Fibroblast of gingiva (primary cell): ENCODE measurements around the gene TRDN.
"Not testable (repeated sequence)": the region's sequence is repeated elsewhere in the genome, so short reads cannot be mapped to it uniquely, and the experiment has no call there.

Experiments
- DNase-seq: peaks from one replicate; pipeline ENCODE4 v3.0.0-alpha.2; 2011; ENCODE audit warnings: low read depth

TRDN gene

GRCh38 chr6:123562677-123563076 is 74.1 kb downstream of the TRDN start:
- no peak for DNase-seq

- DNase-seq = no peak
These were observed 74.5 kb downstream of the TRDN start for GRCh38 chr6:123562264-123562663.

- not testable (repeated sequence) for DNase-seq
These were observed 76.9 kb downstream of the TRDN start for GRCh38 chr6:123559816-123560215.

GRCh38 chr6:123557474-123557873 is 79.3 kb downstream of the TRDN start:
- DNase-seq = not testable (repeated sequence)

GRCh38 chr6:123551939-123552707 is 84.6 kb downstream of the TRDN start:
- DNase-seq = no peak

GRCh38 chr6:123550052-123550617 is 86.6 kb downstream of the TRDN start:
- DNase-seq = no peak

- DNase-seq = no peak
These were observed 87.3 kb downstream of the TRDN start for GRCh38 chr6:123549476-123549875.

- no peak for DNase-seq
These were observed 89.4 kb downstream of the TRDN start for GRCh38 chr6:123547216-123547978.

- no peak for DNase-seq
These were observed 90.2 kb downstream of the TRDN start for GRCh38 chr6:123546537-123546936.

GRCh38 chr6:123541462-123541861 is 95.3 kb downstream of the TRDN start:
- DNase-seq = no peak

- no peak for DNase-seq
These were observed 102.7 kb downstream of the TRDN start for GRCh38 chr6:123533862-123534648.

- no peak for DNase-seq
These were observed 106.9 kb downstream of the TRDN start for GRCh38 chr6:123529843-123530242.

- DNase-seq = no peak
These were observed 107.7 kb downstream of the TRDN start for GRCh38 chr6:123529058-123529457.

- DNase-seq = no peak
These were observed 109.3 kb downstream of the TRDN start for GRCh38 chr6:123527406-123527805.

GRCh38 chr6:123526128-123526527 is 110.6 kb downstream of the TRDN start:
- no peak for DNase-seq

- DNase-seq = no peak
These were observed 112.0 kb downstream of the TRDN start for GRCh38 chr6:123524781-123525180.

- no peak for DNase-seq
These were observed 116.5 kb downstream of the TRDN start for GRCh38 chr6:123520217-123520616.

- peak; percentile 7 for DNase-seq
These were observed 117.6 kb downstream of the TRDN start for GRCh38 chr6:123519189-123519505.

- no peak for DNase-seq
These were observed 118.1 kb downstream of the TRDN start for GRCh38 chr6:123518441-123519188.

- no peak for DNase-seq
These were observed 121.0 kb downstream of the TRDN start for GRCh38 chr6:123515715-123516114.

- no peak for DNase-seq
These were observed 127.6 kb downstream of the TRDN start for GRCh38 chr6:123509112-123509511.

- no peak for DNase-seq
These were observed 128.5 kb downstream of the TRDN start for GRCh38 chr6:123508290-123508689.
